K562 (cell line): ENCODE results near the gene CHPF. TPM values are rescaled to one million over a fixed set of nuclear protein-coding genes. Genes with fewer than 3 reads are reported as not detected.

Source experiments
- ATAC-seq: fragments of 200-7000 bp; cut with Tn5 transposase; 3 replicates; pipeline ENCODE4 v1.9.1; 2020; ENCODE audit warnings: moderate library complexity
- BruUV-seq: library from RNA; stranded (reverse); fragments of 400-500 nt; replicated peaks from 2 replicates; lab custom pipeline; 2021; lab: Mats Ljungman, UMichigan
- CTCF ChIA-PET: fragments of 300-600 bp; formaldehyde crosslinking; extraction: SDS; loops from one replicate; lab custom pipeline; 2021; ENCODE audit warnings: low intra/inter-chr PET ratio; lab: Yijun Ruan, JAX
- POLR2A ChIA-PET: fragments of 300-600, 350-650 bp; sonication (Branson Sonifier 250); formaldehyde crosslinking; extraction: SDS; loops from one replicate; lab custom pipeline; 2021; ENCODE audit warnings: antibody characterized with exemption, inconsistent platforms; lab: Yijun Ruan, JAX
- DNase-seq, 4 experiments: peaks; one replicate each; pipeline versions ENCODE4 v3.0.0 to v3.0.0-alpha.2; 2011 to 2018; ENCODE audit warnings: low spot score in 3 of 4, mixed read lengths in 3 of 4; ENCODE audit errors: extremely low read depth in 1 of 4
- FAIRE-seq: peaks from 2 replicates; lab custom pipeline; 2011; peaks lifted over from hg19 to GRCh38; lab: Jason Lieb, UNC
- H2AFZ ChIP-seq: 2 replicates; pipeline ENCODE4 v1.6.0; 2011; ENCODE audit warnings: low read depth, low read length, control low read depth, inconsistent platforms
- H3K27ac ChIP-seq: fragments of 200-600 bp; 3 replicates; pipeline ENCODE4 v1.8.0; 2011; ENCODE audit warnings: low read depth, mild to moderate bottlenecking, control low read depth, inconsistent platforms, low read length, moderate library complexity, mixed read lengths; ENCODE audit errors: extremely low read depth
- H3K27me3 ChIP-seq, 2 experiments: fragments of 300-600 bp in 1 of 2; 2 replicates in 1 of 2; 3 replicates in 1 of 2; pipeline versions ENCODE4 v1.6.0 to v1.8.0; 2011; ENCODE audit warnings: inconsistent platforms in 2 of 2, low read length in 2 of 2, mild to moderate bottlenecking in 1 of 2, mixed read lengths in 1 of 2, moderate library complexity in 1 of 2; ENCODE audit not compliant: control insufficient read depth in 2 of 2, insufficient read depth in 2 of 2
- H3K36me3 ChIP-seq: fragments of 300-600 bp; 3 replicates; pipeline ENCODE4 v1.8.0; 2011; ENCODE audit warnings: mild to moderate bottlenecking, low read length, inconsistent platforms; ENCODE audit not compliant: control insufficient read depth, insufficient read depth
- H3K4me1 ChIP-seq, 2 experiments: fragments of 200-600 bp in 1 of 2; replicated peaks in 1 of 2; 2 replicates in 1 of 2; 3 replicates in 1 of 2; pipeline versions ENCODE4 v1.5.1 to v1.8.0; 2011; ENCODE audit warnings: inconsistent platforms in 2 of 2, low read length in 2 of 2, mild to moderate bottlenecking in 1 of 2, mixed read lengths in 1 of 2, moderate library complexity in 1 of 2; ENCODE audit not compliant: control insufficient read depth in 2 of 2, insufficient read depth in 2 of 2
- H3K4me2 ChIP-seq: 2 replicates; pipeline ENCODE4 v1.6.1; 2011; ENCODE audit warnings: low read length, control low read depth, inconsistent platforms, mixed read lengths; ENCODE audit not compliant: insufficient read depth
- H3K4me3 ChIP-seq: fragments of 200-600 bp; sonication (generic), shearing (Covaris generic); 2 replicates; pipeline ENCODE4 v1.5.1; 2016; ENCODE audit warnings: control low read depth, inconsistent platforms
- H3K79me2 ChIP-seq: fragments of 200-600 bp; 3 replicates; pipeline ENCODE4 v1.8.0; 2011; ENCODE audit warnings: low read length, inconsistent platforms; ENCODE audit not compliant: control insufficient read depth, insufficient read depth
- H3K9ac ChIP-seq, 2 experiments: 2 replicates each; pipeline versions ENCODE4 v1.6.0 to v1.6.1; 2011; ENCODE audit warnings: low read depth in 2 of 2, low read length in 2 of 2, control low read depth in 1 of 2, inconsistent platforms in 1 of 2, mild to moderate bottlenecking in 1 of 2, mixed read lengths in 1 of 2; ENCODE audit not compliant: insufficient read depth in 1 of 2
- H3K9me1 ChIP-seq: one replicate; pipeline ENCODE4 v1.6.0; 2011; ENCODE audit warnings: inconsistent platforms, mild to moderate bottlenecking, low read length, moderate library complexity; ENCODE audit not compliant: control insufficient read depth, insufficient read depth
- H3K9me3 ChIP-seq: replicated peaks from 2 replicates; pipeline ENCODE4 v1.5.1; 2011; ENCODE audit warnings: low read depth, low read length, inconsistent platforms; ENCODE audit not compliant: control insufficient read depth, insufficient read depth
- H4K20me1 ChIP-seq: replicated peaks from 2 replicates; pipeline ENCODE4 v1.6.1; 2011; ENCODE audit warnings: low read length, inconsistent platforms, mixed read lengths; ENCODE audit not compliant: control insufficient read depth, insufficient read depth
- CHD4 ChIP-seq: fragments of 200-600 bp; sonication (generic); IDR thresholded peaks from 3 replicates; pipeline ENCODE4 v1.6.1; 2012; ENCODE audit warnings: low read depth, mild to moderate bottlenecking, mixed read lengths, low read length, inconsistent platforms; ENCODE audit not compliant: insufficient read depth, insufficient replicate concordance, poor library complexity, severe bottlenecking
- DNMT1 ChIP-seq: fragments of 450-650 bp; IDR thresholded peaks from 2 replicates; pipeline ENCODE4 v1.6.1; 2016; ENCODE audit warnings: antibody characterized with exemption, mild to moderate bottlenecking
- EP300 ChIP-seq: IDR thresholded peaks from 2 replicates; pipeline ENCODE4 v1.6.1; 2012; ENCODE audit warnings: low read length, improper control_type of control experiment
- NCOA4 ChIP-seq: fragments of 450-650 bp; IDR thresholded peaks from 2 replicates; pipeline ENCODE4 v1.6.1; 2018; ENCODE audit warnings: mild to moderate bottlenecking; ENCODE audit not compliant: partially characterized antibody
- RBM25 ChIP-seq: fragments of 200-400 bp; formaldehyde crosslinking; IDR thresholded peaks from 2 replicates; pipeline ENCODE4 v1.6.1; 2018; ENCODE audit warnings: low read length, low read depth, moderate library complexity; ENCODE audit not compliant: severe bottlenecking
- RFX5 ChIP-seq: IDR thresholded peaks from 2 replicates; pipeline ENCODE4 v1.6.1; 2011; ENCODE audit warnings: low read depth, mild to moderate bottlenecking, improper control_type of control experiment, low read length
- SMARCC2 ChIP-seq: fragments of 450-650 bp; IDR thresholded peaks from 2 replicates; pipeline ENCODE4 v1.6.1; 2017; ENCODE audit warnings: antibody characterized with exemption, moderate library complexity, mild to moderate bottlenecking, low read depth
- TAF1 ChIP-seq: IDR thresholded peaks from 2 replicates; pipeline ENCODE4 v1.6.1; 2011; ENCODE audit warnings: mild to moderate bottlenecking, low read length, moderate library complexity; ENCODE audit not compliant: insufficient read depth, control insufficient read depth, severe bottlenecking; ENCODE audit errors: extremely low read depth
- TBL1XR1 ChIP-seq, 2 experiments: IDR thresholded peaks; 2 replicates each; pipeline ENCODE4 v1.6.1; 2012; ENCODE audit warnings: improper control_type of control experiment in 2 of 2, low read length in 2 of 2, mild to moderate bottlenecking in 1 of 2
- THRA ChIP-seq: fragments of 450-650 bp; IDR thresholded peaks from 2 replicates; pipeline ENCODE4 v1.6.1; 2017; ENCODE audit warnings: mild to moderate bottlenecking, moderate library complexity
- YY1 ChIP-seq, 3 experiments: IDR thresholded peaks; 2 replicates each; pipeline ENCODE4 v1.6.1; 2011; ENCODE audit warnings: low read length in 2 of 3, mild to moderate bottlenecking in 2 of 3, moderate library complexity in 2 of 3, borderline replicate concordance in 1 of 3, control low read depth in 1 of 3, low read depth in 1 of 3; ENCODE audit not compliant: insufficient read depth in 3 of 3, insufficient replicate concordance in 2 of 3, control insufficient read depth in 1 of 3, insufficient read length in 1 of 3; ENCODE audit errors: extremely low read depth in 1 of 3
- ZNF766 ChIP-seq: fragments of 200-800 bp; sonication (Bioruptor generic); conservative IDR thresholded peaks from 2 replicates; pipeline ENCODE4 v1.6.1; 2016; ENCODE audit warnings: missing genetic modification characterization, missing compliant biosample characterization
- WGBS: fragments of 100-300 bp; shearing (Covaris generic); methylation state at CpG from one replicate; pipeline ENCODE4 v1.1.6; 2016; ENCODE audit warnings: low coverage, mixed read lengths; ENCODE audit not compliant: insufficient coverage; ENCODE audit errors: missing lambda C conversion rate; 5-methylcytosine and 5-hydroxymethylcytosine counted together
- in situ Hi-C: fragments of 300-500 bp; cut with MboI; formaldehyde crosslinking; loops from 4 replicates; pipeline ENCODE4 v1.15.0; 2018; ENCODE audit warnings: inconsistent platforms, mixed read lengths
- intact Hi-C: fragments of 100-400 bp; cut with micrococcal nuclease; formaldehyde crosslinking; loops from 2 replicates; pipeline ENCODE4 v1.14.2; 2022
- polyA plus RNA-seq, 8 experiments: library from polyadenylated mRNA; depleted of rRNA in 4 of 8; stranded (reverse) in 5 of 8; unstranded in 3 of 8; fragments of >200 nt; fragmentation: Nextera tagmentation in 2 of 8; fragmentation: Illumina TruSeq in 1 of 8; extraction: Ambion mirVana in 2 of 8; extraction: Trizol in 1 of 8; gene quantifications; 2 replicates each; pipeline versions ENCODE4 v1.2.1 to v1.2.3, GENCODE V29; 2011 to 2014; ENCODE audit warnings: inconsistent platforms in 1 of 8, missing spikeins in 1 of 8
- total RNA-seq, 7 experiments: library from RNA; depleted of rRNA in 6 of 7; stranded (reverse); fragments of >200 nt in 6 of 7; fragmentation: Illumina TruSeq in 2 of 7; extraction: Trizol in 2 of 7; gene quantifications; 2 replicates each; pipeline versions ENCODE4 v1.2.1 to v1.2.3, GENCODE V29; 2011 to 2021; ENCODE audit warnings: low replicate concordance in 1 of 7
- TF ChIP-seq, protein P1 (sequence below), 2 experiments: fragments of 450-650 bp in 1 of 2; sonication (generic) in 1 of 2; formaldehyde crosslinking in 1 of 2; IDR thresholded peaks in 1 of 2; conservative IDR thresholded peaks in 1 of 2; 2 replicates each; pipeline versions ENCODE4 v1.6.1 to v1.8.1; 2016 to 2023; ENCODE audit warnings: mild to moderate bottlenecking in 2 of 2, moderate library complexity in 2 of 2, inconsistent platforms in 1 of 2, missing genetic modification reagents in 1 of 2
- TF ChIP-seq, protein P2 (sequence below): fragments of 200-800 bp; sonication (Bioruptor generic); IDR thresholded peaks from 2 replicates; pipeline ENCODE4 v1.6.1; 2017; ENCODE audit warnings: missing genetic modification characterization, missing compliant biosample characterization

Gene CHPF
- total and polyA plus RNA-seq, 9 of the 15 experiments (the other 6 are each of a cell fraction or from before 2014, with no cell fraction given): 0.15 to 57.2 (median 7.9) TPM

DNA sequence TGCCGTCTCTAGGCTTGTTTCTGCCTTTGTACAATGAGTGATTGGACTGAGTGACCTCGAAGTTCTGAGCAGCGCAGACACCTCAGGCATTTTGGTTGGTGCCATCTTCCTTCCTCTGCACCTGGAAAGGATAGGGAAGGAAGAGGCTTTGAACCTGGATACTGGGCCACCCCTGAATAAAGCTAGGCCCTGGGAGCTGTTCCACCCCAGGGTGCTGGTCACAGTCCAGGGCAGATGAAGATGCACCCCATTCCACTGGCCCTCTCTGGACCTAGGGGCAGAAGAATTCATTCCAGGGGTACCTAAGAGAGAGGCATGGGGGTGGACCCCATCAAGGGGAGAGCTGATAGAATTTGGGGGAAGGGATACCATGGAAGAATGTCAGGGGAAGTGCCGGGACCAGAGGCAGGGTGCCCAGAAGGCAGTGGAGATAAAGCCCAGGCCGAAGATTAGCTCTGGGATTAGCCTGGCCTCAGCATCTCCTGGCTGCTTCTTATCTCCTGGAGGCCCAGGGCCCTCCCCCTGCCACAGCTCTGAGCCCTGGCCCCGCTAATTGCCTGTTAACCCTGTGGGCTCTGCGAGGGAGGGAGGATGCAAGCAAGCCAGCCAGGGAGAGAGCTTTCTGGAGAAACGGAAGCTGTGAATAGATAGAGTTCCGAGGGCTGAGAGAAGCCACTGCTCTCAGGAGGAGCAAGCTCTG, 17.9 kb downstream of the CHPF start (continued):
- TF ChIP-seq, protein P1, sequence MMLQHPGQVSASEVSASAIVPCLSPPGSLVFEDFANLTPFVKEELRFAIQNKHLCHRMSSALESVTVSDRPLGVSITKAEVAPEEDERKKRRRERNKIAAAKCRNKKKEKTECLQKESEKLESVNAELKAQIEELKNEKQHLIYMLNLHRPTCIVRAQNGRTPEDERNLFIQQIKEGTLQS (IDR thresholded peaks at IDR 0.05): no peak; the same call in 1 of the 2 replicates
- TF ChIP-seq, protein P1 (CRISPR knock-in tag; conservative IDR thresholded peaks at IDR 0.05): no peak
- TF ChIP-seq SMARCC2: peak; percentile 61; the same call in 1 of the 2 replicates
- peak; percentile 47 for TF ChIP-seq TAF1
- TF ChIP-seq CHD4: peak; percentile 65
- TF ChIP-seq ZNF766 (CRISPR knock-in tag): 0 out of 2 replicates have a peak, but pooled peaks have one; percentile 48
- TF ChIP-seq RFX5: no peak
- peak; percentile 93 for TF ChIP-seq EP300

GRCh38 chr2:219524817-219525216, 18.8 kb downstream of the CHPF start:
- Histone ChIP-seq H3K4me3 (no peak overlapping the region), H3K4me1 (peaks cover 85 to 91% of the 10 kb centered on the region in 2 experiments), H3K36me3 (peaks cover 29% of the 10 kb centered on the region; the same call in 2 of the 3 replicates), H3K4me2 (no peak overlapping the region), H3K27ac (no peak overlapping the region), H3K9ac (no peak overlapping the region), H3K9me1 (no peaks in the 10 kb centered on the region), H3K27me3 (no peaks in the 10 kb centered on the region), H3K79me2 (peaks cover 79% of the 10 kb centered on the region), H3K9me3 (no peaks in the 10 kb centered on the region), H4K20me1 (no peaks in the 10 kb centered on the region), H2AFZ (no peak overlapping the region)
- ATAC-seq: no peak
- intact Hi-C loops (no loop called here), in situ Hi-C loops (loop anchor here (5.0 to 10.0 kb wide), 2 partner anchors 33 to 50 kb away; no protein-coding TSS in a partner anchor)
- WGBS: 75% methylated on average over 2 of the region's 2 CpGs
- no TSS peak for BruUV-seq
- POLR2A ChIA-PET: no interaction called here
- no peak for FAIRE-seq
- DNase-seq: no peak
- CTCF ChIA-PET: no interaction called here
- TF ChIP-seq TBL1XR1 (IDR thresholded peaks at IDR 0.05; ENCODE audit: low read length in 2 of 2) (no peak), YY1 (IDR thresholded peaks at IDR 0.05; ENCODE audit: borderline replicate concordance in 1 of 3, control insufficient read depth in 1 of 3, extremely low read depth in 1 of 3, insufficient read depth in 3 of 3, insufficient read length in 1 of 3, insufficient replicate concordance in 2 of 3, low read depth in 1 of 3, low read length in 2 of 3) (no peak), THRA (no peak), RBM25 (peak; percentile 88), DNMT1 (no peak), NCOA4 (no peak)
- TF ChIP-seq, protein P2, sequence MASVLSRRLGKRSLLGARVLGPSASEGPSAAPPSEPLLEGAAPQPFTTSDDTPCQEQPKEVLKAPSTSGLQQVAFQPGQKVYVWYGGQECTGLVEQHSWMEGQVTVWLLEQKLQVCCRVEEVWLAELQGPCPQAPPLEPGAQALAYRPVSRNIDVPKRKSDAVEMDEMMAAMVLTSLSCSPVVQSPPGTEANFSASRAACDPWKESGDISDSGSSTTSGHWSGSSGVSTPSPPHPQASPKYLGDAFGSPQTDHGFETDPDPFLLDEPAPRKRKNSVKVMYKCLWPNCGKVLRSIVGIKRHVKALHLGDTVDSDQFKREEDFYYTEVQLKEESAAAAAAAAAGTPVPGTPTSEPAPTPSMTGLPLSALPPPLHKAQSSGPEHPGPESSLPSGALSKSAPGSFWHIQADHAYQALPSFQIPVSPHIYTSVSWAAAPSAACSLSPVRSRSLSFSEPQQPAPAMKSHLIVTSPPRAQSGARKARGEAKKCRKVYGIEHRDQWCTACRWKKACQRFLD (CRISPR knock-in tag): 0 out of 2 replicates have a peak, but pooled peaks have one; percentile 42
